22Rv1 (cell line): ENCODE measurements around the gene TRIM63.

Experiments
- ZFX ChIP-seq: fragments of 450-650 bp; IDR thresholded peaks from 2 replicates; pipeline ENCODE4 v1.6.1; 2017; ENCODE audit warnings: antibody characterized with exemption, borderline replicate concordance
- TF ChIP-seq, protein P1 (sequence below): fragments of 450-650 bp; IDR thresholded peaks from 2 replicates; pipeline ENCODE4 v1.5.1; 2017; ENCODE audit warnings: mild to moderate bottlenecking

DNA sequence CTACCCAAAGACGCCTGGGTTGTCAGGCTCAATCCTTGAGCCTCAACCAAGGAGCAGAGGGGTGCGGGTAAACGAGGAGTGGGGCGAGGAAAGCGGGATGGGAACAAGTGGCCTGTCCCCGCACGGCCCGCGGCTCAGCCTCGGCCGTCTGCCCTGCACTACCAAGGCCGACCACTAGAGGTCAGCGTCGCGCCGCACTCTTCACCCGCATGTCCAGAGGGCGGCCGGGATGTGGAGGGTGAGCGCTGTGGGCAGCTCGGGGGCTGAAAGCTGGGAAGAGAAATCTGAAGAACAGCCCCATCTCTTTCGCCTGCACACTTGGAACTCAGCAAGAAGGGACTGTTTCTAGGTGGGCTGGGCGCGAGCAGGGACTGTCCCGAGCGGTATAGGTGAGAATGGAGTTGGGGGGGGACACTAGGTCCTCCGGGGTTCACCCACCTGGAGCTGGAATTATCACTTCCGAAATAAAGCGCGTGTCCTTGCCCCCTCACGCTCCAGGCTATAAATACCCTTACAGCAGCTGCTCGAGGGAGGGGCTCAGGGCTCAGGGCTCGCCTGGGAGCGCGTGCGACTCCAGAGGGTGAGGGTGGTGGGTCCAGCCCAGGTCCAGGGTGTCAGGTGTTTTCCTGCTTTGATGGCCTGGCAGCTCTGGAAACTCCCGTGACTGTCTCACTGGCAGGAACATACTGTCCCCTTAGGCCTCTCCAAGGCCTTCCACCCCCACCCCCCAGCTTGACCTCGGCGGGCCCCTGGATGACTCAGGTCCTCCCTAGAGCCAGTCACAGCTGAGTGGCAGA, 31.3 kb downstream of the TRIM63 start:
- TF ChIP-seq, protein P1, sequence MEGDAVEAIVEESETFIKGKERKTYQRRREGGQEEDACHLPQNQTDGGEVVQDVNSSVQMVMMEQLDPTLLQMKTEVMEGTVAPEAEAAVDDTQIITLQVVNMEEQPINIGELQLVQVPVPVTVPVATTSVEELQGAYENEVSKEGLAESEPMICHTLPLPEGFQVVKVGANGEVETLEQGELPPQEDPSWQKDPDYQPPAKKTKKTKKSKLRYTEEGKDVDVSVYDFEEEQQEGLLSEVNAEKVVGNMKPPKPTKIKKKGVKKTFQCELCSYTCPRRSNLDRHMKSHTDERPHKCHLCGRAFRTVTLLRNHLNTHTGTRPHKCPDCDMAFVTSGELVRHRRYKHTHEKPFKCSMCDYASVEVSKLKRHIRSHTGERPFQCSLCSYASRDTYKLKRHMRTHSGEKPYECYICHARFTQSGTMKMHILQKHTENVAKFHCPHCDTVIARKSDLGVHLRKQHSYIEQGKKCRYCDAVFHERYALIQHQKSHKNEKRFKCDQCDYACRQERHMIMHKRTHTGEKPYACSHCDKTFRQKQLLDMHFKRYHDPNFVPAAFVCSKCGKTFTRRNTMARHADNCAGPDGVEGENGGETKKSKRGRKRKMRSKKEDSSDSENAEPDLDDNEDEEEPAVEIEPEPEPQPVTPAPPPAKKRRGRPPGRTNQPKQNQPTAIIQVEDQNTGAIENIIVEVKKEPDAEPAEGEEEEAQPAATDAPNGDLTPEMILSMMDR, result peak; percentile 96
- no peak for TF ChIP-seq ZFX
